Activated naive CD8-positive, alpha-beta T cell treated with anti-CD3 and anti-CD28 coated beads, Interleukin-2, amount 50 U/mL, for 24 hours (primary cell): ENCODE data around the gene HNRNPA3.
A peak's percentile ranks its signal among the peaks of the same experiment; 100 is the strongest.
"Not testable (repeated sequence)": the region's sequence is repeated elsewhere in the genome, so short reads cannot be mapped to it uniquely, and the experiment has no call there.

ENCODE experiments used
- ATAC-seq: fragments of 150-1000 bp; cut with Tn5 transposase; one replicate; pipeline ENCODE4 v1.10.0; 2021
- DNase-seq: peaks from one replicate; pipeline ENCODE4 v3.0.0; 2021
- H3K27ac Mint-ChIP-seq: one replicate; pipeline ENCODE4 v1.8.0; 2021; ENCODE audit warnings: mild to moderate bottlenecking, mixed read lengths
- H3K27me3 Mint-ChIP-seq: one replicate; pipeline ENCODE4 v1.8.0; 2021; ENCODE audit warnings: mixed read lengths
- H3K36me3 Mint-ChIP-seq: one replicate; pipeline ENCODE4 v1.8.0; 2021; ENCODE audit warnings: low read depth, mixed read lengths
- H3K4me1 Mint-ChIP-seq: one replicate; pipeline ENCODE4 v1.8.0; 2021; ENCODE audit warnings: mixed read lengths
- H3K4me3 Mint-ChIP-seq: one replicate; pipeline ENCODE4 v1.8.0; 2021; ENCODE audit warnings: mild to moderate bottlenecking, moderate library complexity, mixed read lengths
- H3K9me3 Mint-ChIP-seq: one replicate; pipeline ENCODE4 v1.8.0; 2021; ENCODE audit warnings: mixed read lengths

HNRNPA3 gene

GRCh38 chr2:177264209-177264692 is 51.7 kb downstream of the HNRNPA3 start:
- peaks cover 59% of the 10 kb centered on the region for H3K4me1 Mint-ChIP-seq
- no peak overlapping the region for H3K27ac Mint-ChIP-seq
- DNase-seq, result no peak
- ATAC-seq, result no peak
- H3K36me3 Mint-ChIP-seq, result peaks cover 26% of the 10 kb centered on the region
- H3K27me3 Mint-ChIP-seq, result no peaks in the 10 kb centered on the region
- peak overlapping the region; percentile 92 for H3K4me3 Mint-ChIP-seq
- peaks cover 4% of the 10 kb centered on the region for H3K9me3 Mint-ChIP-seq

- H3K9me3 Mint-ChIP-seq, result peaks cover 4% of the 10 kb centered on the region
Observed at GRCh38 chr2:177264693-177265587, 52.3 kb downstream of the HNRNPA3 start, which contains the start of gene NFE2L2. Gene NFE2L2 (minus strand): TSS chr2:177264727. CDS start chr2:177264576, 151 bp downstream.

DNA sequence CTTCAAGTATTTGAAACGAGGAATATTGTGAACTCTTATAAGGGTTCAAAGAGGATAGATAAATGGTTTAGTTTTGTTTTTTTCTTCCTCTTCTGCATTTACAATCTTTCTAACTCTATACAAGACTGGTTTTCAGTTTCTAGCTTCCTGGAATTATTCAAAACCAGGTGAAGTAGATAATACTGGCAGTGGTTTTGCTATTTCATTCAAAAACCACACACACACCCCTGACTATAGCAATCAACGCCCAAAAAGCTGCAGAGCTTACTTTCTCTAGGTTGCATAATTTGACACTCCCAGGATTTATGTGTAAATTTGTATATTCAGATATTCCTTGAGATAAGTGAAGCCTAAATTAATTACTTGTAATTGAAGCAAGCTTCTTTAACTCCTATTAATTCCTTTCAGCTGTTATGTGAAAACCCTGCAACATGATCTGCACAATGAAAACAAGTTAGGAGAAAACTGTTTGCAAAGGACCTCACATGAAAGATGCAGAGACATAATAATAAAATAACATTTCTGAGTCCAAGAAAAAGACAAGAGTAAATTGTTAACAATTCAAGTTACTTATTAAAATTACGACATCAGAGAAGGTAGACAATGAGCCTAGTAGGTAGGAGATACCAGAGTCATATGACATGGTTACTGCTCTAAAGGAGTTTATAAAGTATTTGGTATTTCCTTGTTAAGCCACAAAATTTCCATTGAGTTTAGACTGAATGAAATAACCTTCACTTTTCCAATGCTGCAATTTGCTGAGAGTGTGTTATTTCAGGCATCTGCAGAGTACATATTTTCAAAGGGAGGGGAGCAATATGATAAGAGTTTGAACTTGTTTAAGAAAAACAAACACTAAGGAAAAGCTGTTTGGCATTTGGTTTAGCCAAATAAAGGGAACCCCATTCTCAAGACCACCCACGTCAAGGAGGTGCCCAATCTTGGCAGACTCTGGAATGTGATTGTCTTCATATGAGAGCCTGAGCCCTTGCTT is 53.5 kb downstream of the HNRNPA3 start:
- peaks cover 15% of the 10 kb centered on the region for H3K36me3 Mint-ChIP-seq
- peaks cover 58% of the 10 kb centered on the region for H3K4me1 Mint-ChIP-seq
- H3K9me3 Mint-ChIP-seq, result peaks cover 4% of the 10 kb centered on the region
- H3K27ac Mint-ChIP-seq, result peak overlapping the region; percentile 96
- H3K4me3 Mint-ChIP-seq, result peak overlapping the region; percentile 92
- H3K27me3 Mint-ChIP-seq, result no peaks in the 10 kb centered on the region
- no peak for DNase-seq
- no peak for ATAC-seq

More at GRCh38 chr2:177264693-177265587, 52.3 kb downstream of the HNRNPA3 start, which contains the start of gene NFE2L2:
- Mint-ChIP-seq H3K27ac (peak within 1 kb of the TSS; percentile 96), H3K4me3 (peak within 1 kb of the TSS; percentile 92), H3K4me1 (peaks cover 61% of the 10 kb centered on the region), H3K36me3 (peaks cover 22% of the 10 kb centered on the region), H3K27me3 (no peaks in the 10 kb centered on the region)
- ATAC-seq (peak; percentile 75), DNase-seq (peak; percentile 98)

- H3K27ac Mint-ChIP-seq, ATAC-seq: not testable (repeated sequence)
Observed at GRCh38 chr2:177266955-177267354, 54.4 kb downstream of the HNRNPA3 start.

DNA sequence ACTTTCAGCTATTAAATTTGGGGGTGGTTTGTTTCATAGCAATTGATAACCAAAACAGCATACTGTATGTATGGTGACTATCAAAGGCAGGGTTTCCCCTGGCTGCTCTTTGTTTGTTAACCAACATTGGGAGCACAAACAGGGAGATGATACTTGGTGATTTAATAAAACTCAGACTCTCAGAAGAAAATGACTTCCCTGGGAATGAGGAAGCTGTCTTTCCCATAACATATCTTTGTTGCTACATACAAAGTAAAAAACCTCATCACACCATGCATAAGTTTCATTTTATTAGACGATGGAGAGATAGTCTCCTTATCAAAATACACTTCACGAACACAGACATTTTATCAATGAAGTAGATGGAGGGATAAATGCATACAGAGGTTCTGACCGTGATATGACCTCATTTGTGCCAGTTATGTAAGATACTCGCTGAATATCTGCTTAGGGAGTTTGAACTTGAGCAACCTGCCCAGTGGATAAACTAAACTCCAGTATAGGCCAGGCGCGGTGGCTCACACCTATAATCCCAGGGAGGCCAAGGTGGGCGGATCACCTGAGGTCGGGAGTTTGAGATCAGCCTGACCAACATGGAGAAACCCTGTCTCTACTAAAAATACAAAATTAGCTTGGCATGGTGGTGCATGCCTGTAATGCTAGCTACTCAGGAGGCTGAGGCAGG is 55.7 kb downstream of the HNRNPA3 start:
- no peak overlapping the region for H3K27ac Mint-ChIP-seq
- DNase-seq (no peak), ATAC-seq (no peak)
- H3K4me1 Mint-ChIP-seq, result peaks cover 52% of the 10 kb centered on the region
- peaks cover under 1% of the 10 kb centered on the region for H3K36me3 Mint-ChIP-seq
- no peak overlapping the region for H3K4me3 Mint-ChIP-seq
- H3K27me3 Mint-ChIP-seq, result no peaks in the 10 kb centered on the region
- peaks cover 4% of the 10 kb centered on the region for H3K9me3 Mint-ChIP-seq

More at GRCh38 chr2:177266955-177267354, 54.4 kb downstream of the HNRNPA3 start:
- not testable (repeated sequence) for DNase-seq, H3K9me3 Mint-ChIP-seq, H3K27me3 Mint-ChIP-seq, H3K4me3 Mint-ChIP-seq
- peaks cover 49% of the 10 kb centered on the region for H3K4me1 Mint-ChIP-seq
- H3K36me3 Mint-ChIP-seq, result peaks cover 11% of the 10 kb centered on the region

- Mint-ChIP-seq H3K27ac (no peak overlapping the region), H3K4me1 (peaks cover 52% of the 10 kb centered on the region), H3K9me3 (peaks cover 4% of the 10 kb centered on the region), H3K4me3 (no peak overlapping the region), H3K27me3 (no peaks in the 10 kb centered on the region), H3K36me3 (no peaks in the 10 kb centered on the region)
- no peak for ATAC-seq
- DNase-seq, result no peak
Observed at GRCh38 chr2:177268901-177269300, 56.3 kb downstream of the HNRNPA3 start.

DNA sequence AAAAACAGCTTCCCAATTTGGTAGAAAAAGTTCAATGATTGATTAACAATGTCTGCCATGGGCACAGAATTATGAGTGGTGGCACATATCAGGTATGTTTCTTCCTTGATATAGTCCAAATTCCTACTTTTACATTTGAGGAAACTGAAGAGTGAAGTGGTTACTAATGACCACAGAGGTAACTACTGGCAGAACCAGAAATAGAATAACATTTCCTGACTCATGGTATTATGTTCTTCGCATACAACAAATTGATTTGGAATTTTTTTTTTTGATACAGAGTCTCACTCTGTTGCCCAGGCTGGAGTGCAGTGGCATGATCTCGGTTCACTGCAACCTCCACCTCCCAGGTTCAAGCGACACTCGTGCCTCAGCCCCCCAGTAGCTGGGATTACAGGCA is 57.9 kb downstream of the HNRNPA3 start:
- Mint-ChIP-seq H3K27me3 (no peaks in the 10 kb centered on the region), H3K9me3 (peaks cover 4% of the 10 kb centered on the region), H3K4me1 (peaks cover 49% of the 10 kb centered on the region), H3K27ac (no peak overlapping the region), H3K4me3 (no peak overlapping the region), H3K36me3 (no peaks in the 10 kb centered on the region)
- DNase-seq (no peak), ATAC-seq (no peak)

DNA sequence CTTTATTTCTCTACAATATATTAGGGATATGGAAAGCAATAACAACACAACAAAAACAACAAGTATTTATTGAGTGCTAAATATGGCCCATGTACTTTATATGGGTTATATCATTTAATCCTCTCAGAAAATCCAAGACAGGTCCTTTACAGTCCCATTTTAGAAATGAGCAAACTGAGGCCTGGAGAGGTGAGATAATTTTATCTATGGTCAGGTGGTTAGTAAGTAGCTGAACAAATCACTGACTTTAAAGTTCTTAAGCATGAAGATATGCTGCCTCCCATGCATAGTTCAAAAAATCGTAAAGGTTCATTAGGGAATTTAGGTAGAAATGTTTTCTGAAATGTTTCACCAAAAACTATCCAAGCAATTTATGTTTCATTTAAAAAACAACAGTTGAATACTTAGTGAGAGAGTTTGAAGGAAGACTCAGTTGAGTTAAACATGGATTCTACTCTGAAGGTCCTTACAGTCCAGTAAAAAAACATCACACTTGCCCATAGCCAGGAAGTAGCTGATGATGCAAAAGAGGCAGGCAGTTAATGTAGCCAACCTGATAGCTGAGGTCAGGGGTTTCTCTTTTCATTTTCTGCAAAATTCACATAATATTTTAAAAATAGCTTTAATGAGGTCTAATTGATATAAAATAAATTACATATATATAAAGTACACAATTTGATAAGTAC is 59.5 kb downstream of the HNRNPA3 start:
- no peak for ATAC-seq
- H3K4me1 Mint-ChIP-seq, result peaks cover 34% of the 10 kb centered on the region
- H3K4me3 Mint-ChIP-seq, result no peak overlapping the region
- no peak overlapping the region for H3K27ac Mint-ChIP-seq
- no peaks in the 10 kb centered on the region for H3K27me3 Mint-ChIP-seq
- peaks cover 4% of the 10 kb centered on the region for H3K9me3 Mint-ChIP-seq
- H3K36me3 Mint-ChIP-seq, result no peaks in the 10 kb centered on the region
- no peak for DNase-seq

DNA sequence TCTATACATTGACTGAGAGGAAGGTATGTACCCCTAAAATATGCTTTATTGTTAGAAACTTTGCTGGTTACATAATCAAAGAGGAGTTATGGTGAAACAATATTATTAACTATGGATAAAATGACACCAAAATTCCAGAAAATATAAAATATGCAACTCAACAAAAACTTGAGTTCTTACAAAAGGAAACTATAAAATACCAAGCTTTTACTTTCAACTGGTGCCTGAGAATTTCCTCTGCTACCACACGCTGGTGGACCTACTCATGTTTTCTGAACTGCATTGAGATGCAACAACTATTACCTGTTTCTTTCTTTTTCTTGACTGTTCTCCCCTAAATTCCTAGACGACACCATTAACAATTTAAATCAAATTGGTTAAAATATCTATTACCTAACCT is 60.2 kb downstream of the HNRNPA3 start:
- Mint-ChIP-seq H3K4me1 (peaks cover 29% of the 10 kb centered on the region), H3K27ac (no peak overlapping the region), H3K9me3 (no peaks in the 10 kb centered on the region), H3K36me3 (no peaks in the 10 kb centered on the region), H3K4me3 (no peak overlapping the region), H3K27me3 (no peaks in the 10 kb centered on the region)
- no peak for DNase-seq
- no peak for ATAC-seq

- no peak overlapping the region for H3K4me3 Mint-ChIP-seq
- DNase-seq (no peak), ATAC-seq (no peak)
- peaks cover 26% of the 10 kb centered on the region for H3K4me1 Mint-ChIP-seq
- no peaks in the 10 kb centered on the region for H3K36me3 Mint-ChIP-seq
- H3K9me3 Mint-ChIP-seq, result no peaks in the 10 kb centered on the region
- H3K27me3 Mint-ChIP-seq, result no peaks in the 10 kb centered on the region
- H3K27ac Mint-ChIP-seq, result no peak overlapping the region
Observed at GRCh38 chr2:177273408-177273807, 60.8 kb downstream of the HNRNPA3 start.
